ENCODE data around the gene LHX4.

DNA sequence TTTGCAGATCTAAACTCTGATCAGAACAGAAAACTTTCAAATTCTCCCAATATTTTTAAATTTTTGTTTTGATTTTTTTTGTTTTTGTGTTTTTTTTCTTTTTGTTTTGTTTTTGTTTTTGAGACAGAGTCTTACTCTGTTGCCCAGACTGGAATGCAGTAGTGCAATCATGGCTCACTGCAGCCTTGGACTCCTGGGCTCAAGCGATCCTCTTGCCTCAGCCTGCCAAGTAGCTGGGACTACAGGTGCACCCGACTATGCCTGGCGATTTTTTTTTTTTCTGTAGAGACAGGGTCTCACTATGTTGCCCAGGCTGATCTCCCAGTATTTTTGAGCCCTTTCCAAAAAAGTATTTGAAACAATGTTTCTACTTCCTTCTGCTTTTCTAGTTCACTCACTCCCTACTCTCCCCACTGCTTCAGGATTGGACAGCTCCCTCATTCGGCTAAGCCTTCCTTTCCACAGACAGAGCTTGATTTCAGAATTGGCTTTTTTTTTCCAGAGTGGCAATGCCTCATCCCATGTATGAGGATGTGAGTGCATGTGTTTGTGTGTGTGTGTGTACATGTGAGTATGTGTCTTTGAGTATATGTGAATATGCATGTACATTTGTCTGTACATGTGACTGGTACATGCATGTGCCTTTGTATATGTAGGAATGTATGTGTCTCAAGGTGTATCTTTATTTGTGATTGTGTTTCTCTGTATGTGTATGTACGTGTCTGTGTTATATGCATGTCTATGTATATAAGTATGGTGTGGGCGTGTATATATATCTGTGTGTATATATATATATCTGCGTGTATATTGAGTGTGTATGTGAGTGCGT, 11.9 kb downstream of the LHX4 start:
- TF ChIP-seq, protein P1, sequence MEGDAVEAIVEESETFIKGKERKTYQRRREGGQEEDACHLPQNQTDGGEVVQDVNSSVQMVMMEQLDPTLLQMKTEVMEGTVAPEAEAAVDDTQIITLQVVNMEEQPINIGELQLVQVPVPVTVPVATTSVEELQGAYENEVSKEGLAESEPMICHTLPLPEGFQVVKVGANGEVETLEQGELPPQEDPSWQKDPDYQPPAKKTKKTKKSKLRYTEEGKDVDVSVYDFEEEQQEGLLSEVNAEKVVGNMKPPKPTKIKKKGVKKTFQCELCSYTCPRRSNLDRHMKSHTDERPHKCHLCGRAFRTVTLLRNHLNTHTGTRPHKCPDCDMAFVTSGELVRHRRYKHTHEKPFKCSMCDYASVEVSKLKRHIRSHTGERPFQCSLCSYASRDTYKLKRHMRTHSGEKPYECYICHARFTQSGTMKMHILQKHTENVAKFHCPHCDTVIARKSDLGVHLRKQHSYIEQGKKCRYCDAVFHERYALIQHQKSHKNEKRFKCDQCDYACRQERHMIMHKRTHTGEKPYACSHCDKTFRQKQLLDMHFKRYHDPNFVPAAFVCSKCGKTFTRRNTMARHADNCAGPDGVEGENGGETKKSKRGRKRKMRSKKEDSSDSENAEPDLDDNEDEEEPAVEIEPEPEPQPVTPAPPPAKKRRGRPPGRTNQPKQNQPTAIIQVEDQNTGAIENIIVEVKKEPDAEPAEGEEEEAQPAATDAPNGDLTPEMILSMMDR (IDR thresholded peaks at IDR 0.05; ENCODE audit: low read depth, low read length, missing input control): no peak
- TF ChIP-seq TAF1 (conservative IDR thresholded peaks at IDR 0.05): no peak
- no peak for TF ChIP-seq EGR1 (IDR thresholded peaks at IDR 0.05; ENCODE audit: low read depth in 2 of 2)
- no peak for TF ChIP-seq YY1 (IDR thresholded peaks at IDR 0.05)
- TF ChIP-seq, protein P2, sequence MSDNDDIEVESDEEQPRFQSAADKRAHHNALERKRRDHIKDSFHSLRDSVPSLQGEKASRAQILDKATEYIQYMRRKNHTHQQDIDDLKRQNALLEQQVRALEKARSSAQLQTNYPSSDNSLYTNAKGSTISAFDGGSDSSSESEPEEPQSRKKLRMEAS (IDR thresholded peaks at IDR 0.05): no peak
- no peak for TF ChIP-seq RAD21 (IDR thresholded peaks at IDR 0.05)

All from liver (tissue), 3 donors.